Smooth muscle cell (in vitro differentiated cells): Measurements from ENCODE around the gene PDE6C. TPM values are rescaled to one million over a fixed set of nuclear protein-coding genes. Genes with fewer than 3 reads are reported as not detected.

Experiments
- DNase-seq: peaks from one replicate; lab custom pipeline; 2025; ENCODE audit not compliant: unreplicated experiment; lab: John Stamatoyannopoulos, UW
- H2AFZ ChIP-seq: fragments of 200-600 bp; sonication (generic); 2 replicates; pipeline ENCODE4 v1.6.0; 2016; ENCODE audit warnings: antibody characterized with exemption, low read depth, mild to moderate bottlenecking
- H3F3A ChIP-seq: fragments of 200-600 bp; sonication (generic); 2 replicates; pipeline ENCODE4 v1.6.0; 2017; ENCODE audit warnings: antibody characterized with exemption, low read depth
- H3K27ac ChIP-seq: fragments of 200-600 bp; sonication (generic); 2 replicates; pipeline ENCODE4 v1.5.1; 2016; ENCODE audit warnings: low read depth, mild to moderate bottlenecking
- H3K27me3 ChIP-seq: fragments of 200-600 bp; sonication (generic); 2 replicates; pipeline ENCODE4 v1.6.1; 2016; ENCODE audit warnings: low read depth, mild to moderate bottlenecking
- H3K36me3 ChIP-seq: fragments of 200-600 bp; sonication (generic); 2 replicates; pipeline ENCODE4 v1.5.1; 2016; ENCODE audit warnings: low read depth
- H3K4me1 ChIP-seq: fragments of 200-600 bp; sonication (generic); 2 replicates; pipeline ENCODE4 v1.5.1; 2016; ENCODE audit warnings: low read depth
- H3K4me2 ChIP-seq: fragments of 200-600 bp; sonication (generic); 2 replicates; pipeline ENCODE4 v1.6.0; 2016; ENCODE audit warnings: mild to moderate bottlenecking
- H3K4me3 ChIP-seq: fragments of 200-600 bp; sonication (generic); 2 replicates; pipeline ENCODE4 v1.5.1; 2016; ENCODE audit warnings: mild to moderate bottlenecking
- H3K79me2 ChIP-seq: fragments of 200-600 bp; sonication (generic); 2 replicates; pipeline ENCODE4 v1.6.0; 2016; ENCODE audit warnings: low read depth, mild to moderate bottlenecking
- H3K9ac ChIP-seq: fragments of 200-600 bp; sonication (generic); 2 replicates; pipeline ENCODE4 v1.6.0; 2016; ENCODE audit warnings: low read depth
- H3K9me3 ChIP-seq: fragments of 200-600 bp; sonication (generic); replicated peaks from 2 replicates; pipeline ENCODE4 v1.5.1; 2016; ENCODE audit warnings: low read depth
- H4K20me1 ChIP-seq: fragments of 200-600 bp; sonication (generic); 2 replicates; pipeline ENCODE4 v1.6.0; 2016; ENCODE audit warnings: low read depth
- CTCF ChIP-seq: fragments of 200-600 bp; sonication (generic); IDR thresholded peaks from 2 replicates; pipeline ENCODE4 v1.5.1; 2017; ENCODE audit warnings: borderline replicate concordance, mild to moderate bottlenecking, antibody characterized with exemption; ENCODE audit not compliant: insufficient read depth, poor library complexity, severe bottlenecking
- WGBS: methylation state at CpG from one replicate; pipeline ENCODE4 v1.1.7; 2016; ENCODE audit warnings: low lambda C conversion rate; 5-methylcytosine and 5-hydroxymethylcytosine counted together
- polyA plus RNA-seq: library from polyadenylated mRNA; unstranded; fragments of >200 nt; fragmentation: Nextera tagmentation; extraction: Ambion mirVana; gene quantifications from 2 replicates; pipeline ENCODE4 v1.2.1, GENCODE V29; 2016
- total RNA-seq: library from RNA; depleted of rRNA; stranded (reverse); fragments of >200 nt; gene quantifications from 2 replicates; pipeline ENCODE4 v1.2.3, GENCODE V29; 2014

The PDE6C gene
- total and polyA plus RNA-seq, 2 experiments from 2014 or later: not detected

DNA sequence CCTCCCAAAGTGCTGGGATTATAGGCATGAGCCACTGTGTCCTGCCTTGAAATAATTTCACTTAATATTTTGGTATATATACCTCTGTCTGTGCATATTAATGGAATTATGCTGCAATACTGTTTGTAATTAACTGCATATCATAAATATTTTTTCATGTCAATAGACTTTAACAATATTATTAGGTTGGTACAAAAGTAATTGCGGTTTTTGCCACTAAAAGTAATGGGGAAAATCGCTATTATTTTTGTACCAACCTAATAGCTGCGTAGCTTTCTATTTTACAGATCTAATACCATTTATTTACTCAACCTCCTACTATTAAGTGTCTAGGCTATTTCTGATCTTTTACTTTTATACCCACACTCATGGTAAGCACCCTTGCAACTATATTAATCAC is 3.9 kb upstream of the PDE6C start:
- Histone ChIP-seq H3K4me1 (no peaks in the 10 kb centered on the region), H3K4me2 (no peak overlapping the region), H3K27ac (no peak overlapping the region), H3K9me3 (no peaks in the 10 kb centered on the region), H2AFZ (no peak overlapping the region), H3K36me3 (no peaks in the 10 kb centered on the region), H3K9ac (no peak overlapping the region), H3K27me3 (peaks cover 33% of the 10 kb centered on the region), H3K4me3 (no peak overlapping the region), H3F3A (no peaks in the 10 kb centered on the region), H4K20me1 (no peaks in the 10 kb centered on the region), H3K79me2 (no peaks in the 10 kb centered on the region)
- WGBS: 86% methylated on average over 3 of the region's 3 CpGs
- TF ChIP-seq CTCF: no peak
- DNase-seq: no peak

GRCh38 chr10:93613126-93613525 is 789 bp downstream of the PDE6C start:
- Histone ChIP-seq H3F3A (no peaks in the 10 kb centered on the region), H3K4me3 (no peak overlapping the region), H3K79me2 (no peaks in the 10 kb centered on the region), H3K36me3 (no peaks in the 10 kb centered on the region), H3K4me2 (no peak overlapping the region), H3K27ac (no peak overlapping the region), H2AFZ (no peak overlapping the region), H3K27me3 (peaks cover 2% of the 10 kb centered on the region), H3K4me1 (no peaks in the 10 kb centered on the region), H3K9me3 (no peaks in the 10 kb centered on the region), H3K9ac (no peak overlapping the region), H4K20me1 (no peaks in the 10 kb centered on the region)
- WGBS: 77% methylated on average over 3 of the region's 3 CpGs
- no peak for DNase-seq
- no peak for TF ChIP-seq CTCF

DNA sequence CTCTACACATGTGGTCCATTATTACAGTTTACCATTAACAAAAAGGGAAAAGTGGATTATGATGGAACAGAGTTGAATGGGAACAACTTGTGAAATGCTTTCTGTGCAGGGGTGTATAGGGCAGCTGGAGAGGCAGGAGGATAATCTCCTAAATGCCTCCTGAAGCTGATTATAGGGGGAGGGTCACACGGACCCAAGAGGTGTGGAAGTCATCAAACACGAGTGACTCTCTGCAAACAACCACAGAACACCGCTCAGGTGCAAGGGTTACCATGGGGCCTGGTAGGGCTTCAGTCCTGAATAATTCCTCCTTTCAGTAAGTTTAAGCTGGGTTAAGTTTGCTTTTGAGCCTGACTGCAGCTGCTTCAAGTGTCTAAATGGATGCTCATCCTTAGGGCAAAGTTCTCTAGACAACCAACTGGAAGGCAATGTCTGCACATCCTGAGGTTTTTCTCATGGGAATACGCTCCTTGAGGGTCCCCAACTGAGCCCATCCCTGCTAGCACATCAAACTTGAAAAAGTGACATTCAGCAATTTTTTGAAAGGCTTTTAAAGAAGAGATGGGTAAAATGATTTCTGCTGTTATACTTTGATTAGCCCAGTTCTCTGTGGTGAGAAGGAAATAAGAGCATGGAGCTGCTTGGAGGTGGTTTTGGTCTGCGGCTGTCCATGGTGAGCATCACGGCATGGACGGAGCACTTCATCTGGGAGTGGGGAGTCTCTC is 1.9 kb downstream of the PDE6C start:
- Histone ChIP-seq H4K20me1 (no peaks in the 10 kb centered on the region), H3K9me3 (no peaks in the 10 kb centered on the region), H3F3A (no peaks in the 10 kb centered on the region), H3K4me2 (no peak overlapping the region), H3K9ac (no peak overlapping the region), H2AFZ (no peak overlapping the region), H3K27ac (no peak overlapping the region), H3K27me3 (no peaks in the 10 kb centered on the region), H3K79me2 (no peaks in the 10 kb centered on the region), H3K4me3 (no peak overlapping the region), H3K36me3 (no peaks in the 10 kb centered on the region), H3K4me1 (no peaks in the 10 kb centered on the region)
- WGBS: 95% methylated on average over 7 of the region's 7 CpGs
- TF ChIP-seq CTCF: no peak
- no peak for DNase-seq
